RWPE1 (cell line): ENCODE results near the gene ERAL1.

Source experiments
- CTCF ChIA-PET: fragments of 350-600 bp; sonication (Branson Sonifier 250); formaldehyde crosslinking; extraction: SDS; loops from one replicate; lab custom pipeline; 2021; lab: Yijun Ruan, JAX
- POLR2A ChIA-PET: fragments of 400-600 bp; formaldehyde crosslinking; extraction: SDS; loops from one replicate; lab custom pipeline; 2020; ENCODE audit warnings: antibody characterized with exemption; ENCODE audit not compliant: low non-redundant PET; lab: Yijun Ruan, JAX
- DNase-seq: peaks from one replicate; pipeline ENCODE4 v3.0.0; 2012; ENCODE audit warnings: low spot score
- H3K27ac ChIP-seq: fragments of 450-650 bp; 2 replicates; pipeline ENCODE4 v1.5.1; 2017
- TF ChIP-seq, protein P1 (sequence below): fragments of 450-650 bp; conservative IDR thresholded peaks from 2 replicates; pipeline ENCODE4 v1.5.1; 2017; ENCODE audit warnings: low read depth, mild to moderate bottlenecking

The ERAL1 gene

DNA sequence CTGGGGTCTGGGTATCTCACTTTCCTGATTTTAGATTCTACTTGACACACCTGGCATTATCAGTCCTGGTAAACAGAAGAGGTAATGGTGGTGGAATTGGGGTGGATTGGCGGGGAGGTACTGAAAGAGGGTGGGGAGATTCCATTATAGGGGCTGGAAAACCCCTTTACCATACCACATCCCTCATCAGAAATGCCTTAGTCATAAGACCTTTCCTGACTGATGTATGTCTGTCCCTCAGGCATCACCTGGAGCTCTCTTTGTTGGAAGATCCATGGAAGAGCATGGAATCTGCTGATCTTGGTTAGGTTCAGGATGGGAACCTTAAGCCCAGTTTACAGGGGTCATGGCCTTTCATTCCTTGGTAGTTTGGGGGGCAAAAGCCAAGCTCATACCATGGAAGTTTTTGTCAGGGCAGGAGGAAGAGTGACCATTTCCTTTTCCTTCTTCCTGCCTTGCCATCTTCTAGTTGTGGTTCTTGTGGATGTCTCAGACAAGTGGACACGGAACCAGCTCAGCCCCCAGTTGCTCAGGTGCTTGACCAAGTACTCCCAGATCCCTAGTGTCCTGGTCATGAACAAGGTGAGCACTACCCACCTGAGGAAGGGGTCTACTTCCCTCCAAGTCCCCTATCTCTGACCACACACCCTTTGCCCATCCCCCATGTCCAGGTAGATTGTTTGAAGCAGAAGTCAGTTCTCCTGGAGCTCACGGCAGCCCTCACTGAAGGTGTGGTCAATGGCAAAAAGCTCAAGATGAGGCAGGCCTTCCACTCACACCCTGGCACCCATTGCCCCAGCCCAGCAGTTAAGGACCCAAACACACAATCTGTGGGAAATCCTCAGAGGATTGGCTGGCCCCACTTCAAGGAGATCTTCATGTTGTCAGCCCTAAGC lies 3.3 kb downstream of the ERAL1 start:
- TF ChIP-seq, protein P1, sequence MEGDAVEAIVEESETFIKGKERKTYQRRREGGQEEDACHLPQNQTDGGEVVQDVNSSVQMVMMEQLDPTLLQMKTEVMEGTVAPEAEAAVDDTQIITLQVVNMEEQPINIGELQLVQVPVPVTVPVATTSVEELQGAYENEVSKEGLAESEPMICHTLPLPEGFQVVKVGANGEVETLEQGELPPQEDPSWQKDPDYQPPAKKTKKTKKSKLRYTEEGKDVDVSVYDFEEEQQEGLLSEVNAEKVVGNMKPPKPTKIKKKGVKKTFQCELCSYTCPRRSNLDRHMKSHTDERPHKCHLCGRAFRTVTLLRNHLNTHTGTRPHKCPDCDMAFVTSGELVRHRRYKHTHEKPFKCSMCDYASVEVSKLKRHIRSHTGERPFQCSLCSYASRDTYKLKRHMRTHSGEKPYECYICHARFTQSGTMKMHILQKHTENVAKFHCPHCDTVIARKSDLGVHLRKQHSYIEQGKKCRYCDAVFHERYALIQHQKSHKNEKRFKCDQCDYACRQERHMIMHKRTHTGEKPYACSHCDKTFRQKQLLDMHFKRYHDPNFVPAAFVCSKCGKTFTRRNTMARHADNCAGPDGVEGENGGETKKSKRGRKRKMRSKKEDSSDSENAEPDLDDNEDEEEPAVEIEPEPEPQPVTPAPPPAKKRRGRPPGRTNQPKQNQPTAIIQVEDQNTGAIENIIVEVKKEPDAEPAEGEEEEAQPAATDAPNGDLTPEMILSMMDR, result no peak
- ChIA-PET POLR2A (no interaction called here), CTCF (interaction anchor here (0.6 kb wide), 1 partner anchor 115 kb away, joined by 4 read pairs; no protein-coding TSS in a partner anchor)
- H3K27ac ChIP-seq, result no peak overlapping the region
- no peak for DNase-seq

DNA sequence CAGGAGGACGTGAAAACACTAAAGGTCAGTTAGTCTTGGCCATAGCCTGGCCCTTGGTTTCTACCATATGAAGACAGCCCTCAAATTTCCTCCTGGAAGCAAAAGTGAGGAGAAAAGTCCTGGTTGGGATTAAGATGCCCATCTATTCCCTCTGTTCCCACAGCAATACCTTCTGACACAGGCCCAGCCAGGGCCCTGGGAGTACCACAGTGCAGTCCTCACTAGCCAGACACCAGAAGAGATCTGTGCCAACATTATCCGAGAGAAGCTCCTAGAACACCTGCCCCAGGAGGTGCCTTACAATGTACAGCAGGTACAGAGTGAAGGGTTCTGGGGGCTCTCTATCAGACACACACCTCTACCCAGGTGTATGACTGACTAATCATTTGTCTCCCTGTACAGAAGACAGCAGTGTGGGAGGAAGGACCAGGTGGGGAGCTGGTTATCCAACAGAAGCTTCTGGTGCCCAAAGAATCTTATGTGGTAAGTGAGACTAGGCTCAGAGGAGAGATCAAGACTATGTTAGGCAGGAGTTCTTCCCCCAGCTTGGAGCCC lies 4.1 kb downstream of the ERAL1 start:
- TF ChIP-seq, protein P1, result no peak
- H3K27ac ChIP-seq, result no peak overlapping the region
- ChIA-PET POLR2A (no interaction called here), CTCF (no interaction called here)
- DNase-seq, result no peak

DNA sequence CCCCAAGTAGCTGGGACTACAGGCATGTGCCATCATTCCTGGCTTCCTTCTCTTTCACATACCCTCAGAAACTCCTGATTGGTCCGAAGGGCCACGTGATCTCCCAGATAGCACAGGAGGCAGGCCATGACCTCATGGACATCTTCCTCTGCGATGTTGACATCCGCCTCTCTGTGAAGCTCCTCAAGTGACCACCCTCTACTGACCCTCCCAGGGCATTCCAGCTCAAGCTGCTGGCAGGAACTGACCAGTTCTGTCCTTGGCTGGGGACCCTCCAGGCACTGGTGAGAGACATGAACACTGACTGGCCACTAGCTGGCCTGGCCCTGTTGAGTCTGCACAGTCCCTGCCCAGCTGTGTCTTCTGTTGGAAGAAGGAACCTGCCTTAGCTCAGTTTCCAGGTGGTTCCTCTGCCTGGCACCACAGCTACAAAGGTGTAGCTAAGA lies 5.6 kb downstream of the ERAL1 start:
- ChIA-PET POLR2A (no interaction called here), CTCF (no interaction called here)
- peak overlapping the region; percentile 29; the same call in 1 of the 2 replicates for H3K27ac ChIP-seq
- DNase-seq, result no peak
- TF ChIP-seq, protein P1, result no peak

GRCh38 chr17:28861393-28862203 lies 6.8 kb downstream of the ERAL1 start:
- ChIA-PET CTCF (interaction anchor here (1.4 kb wide), 1 partner anchor 17 kb away, joined by 3 read pairs; no protein-coding TSS in a partner anchor), POLR2A (no interaction called here)
- DNase-seq, result no peak
- H3K27ac ChIP-seq, result peak overlapping the region; percentile 33
- TF ChIP-seq, protein P1, result no peak

- ChIA-PET CTCF (interaction anchor here (1.4 kb wide), 1 partner anchor 16 kb away, joined by 3 read pairs; no protein-coding TSS in a partner anchor), POLR2A (no interaction called here)
- peak overlapping the region; percentile 33 for H3K27ac ChIP-seq
- TF ChIP-seq, protein P1, result no peak
- DNase-seq, result no peak
Observed at GRCh38 chr17:28862561-28862960, 7.7 kb downstream of the ERAL1 start.

DNA sequence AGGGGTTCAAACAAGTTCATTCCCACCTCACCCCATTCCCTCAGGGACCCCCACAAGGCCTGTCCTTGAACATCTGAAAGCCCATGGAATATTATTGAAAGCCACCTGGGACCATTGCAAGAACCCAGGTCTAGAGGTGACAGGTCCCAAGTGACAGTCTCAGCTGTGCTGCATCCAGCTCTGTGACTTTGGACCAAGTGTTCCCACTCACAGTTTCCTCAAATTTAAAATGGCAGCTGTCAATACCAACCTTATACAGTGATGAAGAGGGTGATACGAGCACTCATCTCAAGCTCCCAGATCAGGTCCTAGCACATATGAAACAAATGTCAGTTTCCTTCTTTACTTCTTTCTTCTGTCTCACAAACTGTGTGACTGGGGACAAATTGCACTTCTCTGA lies 9.1 kb downstream of the ERAL1 start:
- POLR2A ChIA-PET, result no interaction called here

More for the DNA sequence above, 9.1 kb downstream of the ERAL1 start:
- CTCF ChIA-PET, result interaction anchor here (1.1 kb wide), 1 partner anchor 34 kb away, joined by 3 read pairs; the partner anchor contains the start of gene FLOT2
- TF ChIP-seq, protein P1, result no peak
- DNase-seq, result no peak
- H3K27ac ChIP-seq, result no peak overlapping the region
